HK-2 (cell line): ENCODE measurements around the gene PI4KB.

Source experiments
- DNase-seq: peaks from one replicate; pipeline ENCODE4 v3.0.0-alpha.2; 2018; ENCODE audit not compliant: unreplicated experiment

Gene PI4KB

DNA sequence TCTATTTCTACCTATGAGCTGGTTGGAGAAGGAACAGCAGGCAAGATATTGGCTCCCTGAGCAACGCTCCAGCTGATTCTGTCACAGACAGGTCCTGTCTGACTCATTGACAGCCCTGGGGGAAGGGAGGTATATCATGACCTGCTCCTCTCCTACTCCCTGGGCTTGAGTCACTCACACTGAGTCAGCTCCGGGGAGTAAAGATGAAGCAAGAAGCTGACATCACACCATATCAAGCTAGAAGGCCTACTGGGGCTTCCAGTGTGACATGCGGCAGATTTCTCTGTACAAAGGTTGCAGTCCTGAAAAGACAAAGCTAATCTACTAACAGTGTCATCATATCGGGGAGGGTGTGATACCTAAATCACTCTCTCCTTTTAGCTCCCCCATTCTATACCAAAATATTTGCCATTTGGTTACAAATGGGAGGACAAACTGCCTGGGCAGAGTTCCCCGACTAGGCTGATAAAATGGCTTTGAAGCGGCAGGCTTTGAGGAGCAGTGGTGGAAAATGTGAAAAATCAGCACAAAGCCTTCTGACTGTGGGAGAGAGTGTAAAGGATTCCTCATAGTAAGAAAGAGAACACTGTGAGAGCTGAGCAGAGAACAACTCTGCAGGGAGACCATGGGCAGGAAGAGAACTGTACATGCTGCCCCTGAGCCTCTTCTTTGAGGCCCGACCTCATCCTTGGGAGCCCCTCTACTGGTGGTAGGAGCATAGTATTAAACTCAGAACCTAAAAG is 15.5 kb downstream of the PI4KB start:
- peak; percentile 86 for DNase-seq

DNA sequence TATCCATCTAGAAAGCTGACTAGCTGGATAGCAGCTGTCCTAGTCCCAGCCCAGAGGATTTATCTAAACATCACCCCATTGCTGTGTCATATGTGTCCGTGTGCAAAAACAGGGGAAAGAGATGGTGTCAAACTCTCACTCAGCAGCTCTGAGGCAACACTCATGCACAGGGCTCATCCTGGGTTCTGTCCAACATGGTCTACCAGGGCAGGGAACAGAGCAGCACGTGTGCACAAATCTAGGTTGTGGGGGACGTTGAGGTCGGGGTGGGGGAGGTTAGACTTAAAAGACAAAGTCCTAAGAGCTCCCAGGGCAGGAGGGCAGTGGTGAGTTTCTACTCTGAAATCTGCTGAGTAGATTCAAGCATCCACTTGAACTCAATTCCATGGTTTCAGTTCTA is 16.2 kb downstream of the PI4KB start:
- no peak for DNase-seq

DNA sequence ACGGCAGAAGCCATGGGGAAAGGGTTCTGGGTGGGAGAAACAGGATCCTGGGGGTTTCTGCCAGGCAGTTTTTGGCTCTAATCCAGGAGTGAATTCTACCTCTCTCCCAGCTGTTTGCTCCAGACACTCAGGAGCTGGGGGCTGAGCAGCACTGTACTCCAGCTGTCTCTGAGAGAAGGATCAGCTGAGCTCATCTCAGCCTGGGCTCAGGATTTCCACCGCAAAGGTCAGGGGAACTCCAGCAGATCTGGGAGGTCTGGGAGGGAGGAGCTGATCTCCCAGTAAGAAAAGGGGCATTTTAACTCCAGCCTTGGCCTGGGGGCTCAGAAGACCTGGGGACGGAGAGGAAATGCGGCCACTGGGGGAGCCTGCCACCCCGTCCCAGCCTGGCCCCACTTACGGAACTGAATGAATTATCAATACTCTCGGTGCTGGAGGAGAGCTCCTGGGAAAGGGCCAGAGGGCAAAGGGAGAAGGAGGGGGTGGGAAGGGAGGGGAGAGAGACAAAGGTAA is 17.3 kb downstream of the PI4KB start:
- no peak for DNase-seq

DNA sequence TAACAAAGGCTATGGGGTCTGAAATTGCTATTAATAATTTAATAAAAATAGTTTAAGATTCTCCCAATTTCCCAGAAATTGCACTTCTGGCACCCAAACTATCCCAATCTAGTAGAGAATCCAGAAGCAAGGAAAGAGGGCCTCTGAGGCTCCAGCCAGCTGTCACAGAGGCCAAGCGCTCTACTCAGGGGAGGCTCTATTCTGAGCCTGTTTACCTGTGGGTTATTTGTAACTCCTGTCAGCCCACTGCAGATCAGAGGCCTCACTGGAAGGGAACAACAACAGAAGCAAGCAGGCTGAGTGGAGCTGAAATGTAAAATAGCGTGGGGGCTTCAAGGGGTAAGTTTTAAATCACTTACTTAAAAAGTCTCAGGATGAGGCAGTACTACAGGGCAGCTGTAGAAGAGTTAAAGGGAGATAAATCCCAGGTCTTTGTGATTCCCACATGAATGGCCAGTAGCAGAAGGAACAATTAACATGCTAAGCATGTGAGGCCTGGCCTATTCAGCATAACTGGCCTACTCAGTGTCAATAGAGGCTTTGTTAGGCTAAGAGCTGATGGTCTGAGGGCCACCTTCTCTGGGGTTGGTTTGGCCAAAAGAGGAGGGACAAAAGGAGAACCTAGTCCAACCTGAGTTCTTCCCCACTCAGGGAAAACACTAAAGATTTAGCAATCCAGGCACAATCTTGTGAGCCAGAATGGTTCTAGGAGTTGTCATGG is 32.3 kb downstream of the PI4KB start:
- no peak for DNase-seq

DNA sequence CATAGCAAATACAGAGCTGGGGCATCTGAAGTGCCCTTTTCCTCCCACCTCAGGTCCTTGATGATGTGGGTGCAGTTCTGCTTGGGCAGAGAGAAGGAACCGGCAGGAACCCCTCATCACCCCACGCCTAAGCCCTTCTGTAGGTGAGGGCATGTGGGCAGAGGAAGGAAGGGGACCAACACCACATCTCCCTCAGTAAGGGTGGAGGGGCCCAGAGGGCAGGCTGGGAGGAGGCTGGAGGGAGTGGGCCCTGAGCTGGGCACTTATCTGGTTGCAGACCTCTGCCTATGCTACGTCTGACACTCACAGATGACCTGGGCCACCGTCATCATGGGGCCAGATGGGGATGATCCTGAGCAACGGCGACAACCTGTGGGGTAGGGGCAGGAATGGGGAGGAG is 34.1 kb downstream of the PI4KB start:
- DNase-seq = no peak

DNA sequence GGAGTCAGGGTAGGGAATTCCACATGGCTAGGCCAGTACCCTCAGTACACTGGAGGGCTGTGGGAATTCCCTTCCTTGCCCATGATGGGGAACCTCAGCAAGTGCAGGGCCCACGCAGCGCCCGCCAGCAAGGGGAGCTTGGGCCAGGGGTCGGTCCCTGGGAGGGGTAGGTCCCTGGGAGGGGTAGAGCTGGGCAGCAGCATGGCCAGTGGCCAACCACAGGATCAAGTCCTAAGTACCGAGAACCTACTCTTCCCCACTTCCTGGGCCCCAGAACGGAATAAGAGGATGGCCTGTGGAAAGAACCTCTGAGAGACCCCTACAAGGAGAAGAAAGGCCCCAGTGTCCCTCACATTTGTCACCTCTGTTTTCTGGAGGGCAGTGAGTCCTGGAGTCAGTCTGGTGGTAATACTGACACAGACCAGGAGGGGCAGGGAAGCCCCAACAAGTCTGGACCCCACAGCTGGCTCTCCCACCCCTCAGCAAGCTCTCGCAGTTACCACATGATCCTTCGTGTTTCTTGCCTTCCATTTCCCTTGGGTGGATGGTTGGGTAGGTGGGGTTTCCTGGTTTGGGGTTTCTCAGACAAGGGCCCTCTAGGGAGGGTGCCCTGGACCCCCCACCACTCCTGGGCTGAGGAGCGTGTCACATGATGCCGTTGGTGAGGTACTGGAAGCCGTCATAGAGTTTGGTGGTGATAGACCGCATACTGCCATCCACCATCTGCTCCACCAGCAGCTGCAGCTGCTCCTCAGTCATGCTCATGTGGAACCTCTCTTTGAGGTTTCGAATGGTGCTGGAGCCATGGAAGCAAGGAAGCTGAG is 34.8 kb downstream of the PI4KB start:
- DNase-seq = no peak

DNA sequence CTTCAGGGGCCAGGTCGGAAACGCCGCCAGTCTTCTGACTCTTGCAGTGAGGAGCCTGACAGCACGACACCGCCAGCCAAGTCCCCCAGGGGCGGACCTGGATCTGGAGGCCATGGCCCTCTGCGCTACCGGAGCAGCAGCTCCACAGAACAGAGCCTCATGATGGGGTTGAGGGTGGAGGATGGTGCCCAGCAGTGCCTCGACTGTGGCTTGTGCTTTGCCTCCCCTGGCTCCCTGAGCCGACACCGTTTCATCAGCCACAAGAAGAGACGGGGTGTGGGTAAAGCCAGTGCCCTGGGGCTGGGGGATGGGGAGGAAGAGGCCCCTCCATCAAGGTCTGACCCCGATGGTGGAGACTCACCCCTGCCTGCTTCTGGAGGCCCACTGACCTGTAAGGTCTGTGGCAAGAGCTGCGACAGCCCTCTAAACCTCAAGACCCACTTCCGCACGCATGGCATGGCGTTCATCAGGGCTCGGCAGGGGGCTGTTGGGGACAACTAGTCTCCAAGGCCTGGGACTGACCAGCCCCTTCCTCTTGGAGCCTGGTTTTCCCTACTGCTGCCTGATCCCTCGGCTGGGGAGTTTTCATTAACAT is 36.4 kb downstream of the PI4KB start:
- no peak for DNase-seq

DNA sequence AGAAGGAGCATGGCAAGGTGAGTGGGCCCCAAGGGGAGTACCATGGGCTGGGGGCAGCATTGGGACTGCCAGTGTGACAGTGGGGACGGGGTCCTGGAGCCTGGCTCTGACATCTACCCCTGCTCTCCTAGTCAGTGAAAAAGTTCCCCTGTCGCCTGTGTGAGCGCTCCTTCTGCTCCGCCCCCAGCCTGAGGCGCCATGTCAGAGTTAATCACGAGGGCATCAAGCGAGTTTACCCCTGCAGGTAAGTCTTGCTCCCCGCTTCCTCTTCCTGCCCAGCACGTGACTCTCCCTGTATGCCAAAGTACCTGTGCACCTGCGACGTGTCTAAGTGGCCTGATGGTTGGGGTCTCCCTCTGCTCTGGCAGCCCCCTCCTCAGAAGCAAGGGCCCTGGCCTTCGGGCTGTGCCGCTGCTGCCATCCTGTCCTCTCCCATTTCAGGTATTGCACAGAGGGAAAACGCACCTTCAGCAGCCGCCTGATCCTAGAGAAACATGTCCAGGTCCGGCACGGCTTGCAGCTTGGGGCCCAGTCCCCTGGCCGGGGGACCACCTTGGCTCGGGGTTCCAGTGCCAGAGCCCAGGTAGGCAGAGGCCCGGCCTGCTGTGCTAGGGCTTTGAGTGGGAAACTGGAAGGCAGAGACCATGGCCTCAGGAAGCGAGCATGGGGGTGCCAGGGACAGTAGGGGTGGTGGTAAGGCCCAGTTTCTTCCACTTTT is 37.1 kb downstream of the PI4KB start:
- DNase-seq = no peak

DNA sequence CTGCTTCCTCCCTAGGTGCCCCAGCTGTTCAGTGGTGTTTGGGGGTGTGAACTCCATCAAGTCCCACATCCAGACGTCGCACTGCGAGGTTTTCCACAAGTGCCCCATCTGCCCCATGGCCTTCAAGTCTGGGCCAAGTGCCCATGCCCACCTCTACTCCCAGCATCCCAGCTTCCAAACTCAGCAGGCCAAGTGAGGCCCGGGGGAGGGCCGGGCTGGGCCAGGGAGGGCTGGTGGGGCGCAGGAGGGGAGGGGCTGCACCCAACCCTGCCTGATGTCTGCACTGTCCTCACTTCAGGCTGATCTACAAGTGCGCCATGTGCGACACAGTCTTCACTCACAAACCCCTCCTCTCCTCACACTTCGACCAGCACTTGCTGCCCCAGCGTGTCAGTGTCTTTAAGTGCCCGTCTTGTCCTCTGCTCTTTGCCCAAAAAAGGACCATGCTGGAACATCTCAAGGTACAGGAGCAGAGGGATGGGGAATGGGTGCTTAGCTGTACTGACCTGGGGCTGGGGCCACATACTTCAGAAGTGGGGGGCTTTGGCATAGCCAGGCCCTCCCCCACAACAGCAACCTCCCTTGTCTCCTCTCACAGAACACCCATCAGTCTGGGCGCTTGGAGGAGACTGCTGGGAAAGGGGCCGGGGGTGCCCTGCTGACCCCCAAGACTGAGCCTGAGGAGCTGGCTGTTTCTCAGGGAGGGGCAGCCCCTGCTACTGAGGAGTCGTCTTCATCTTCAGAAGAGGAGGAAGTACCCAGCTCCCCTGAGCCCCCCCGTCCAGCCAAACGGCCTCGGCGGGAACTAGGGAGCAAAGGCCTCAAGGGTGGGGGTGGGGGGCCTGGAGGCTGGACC is 37.9 kb downstream of the PI4KB start:
- DNase-seq = no peak

DNA sequence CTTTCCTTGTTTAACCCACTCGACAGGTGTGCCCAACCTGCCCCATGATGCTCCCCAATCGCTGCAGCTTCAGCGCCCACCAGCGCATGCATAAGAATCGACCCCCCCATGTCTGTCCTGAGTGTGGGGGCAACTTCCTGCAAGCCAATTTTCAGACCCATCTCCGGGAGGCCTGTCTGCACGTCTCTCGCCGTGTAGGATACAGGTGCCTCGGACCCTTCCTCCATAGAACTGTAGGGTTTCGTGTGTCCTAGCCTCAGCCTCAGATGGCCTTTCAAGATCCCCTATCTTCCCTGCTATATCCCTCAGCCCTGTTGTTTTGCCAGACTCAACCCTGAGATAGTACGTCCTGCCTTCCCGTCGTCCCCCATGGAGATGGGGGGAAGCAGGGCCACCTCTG is 38.7 kb downstream of the PI4KB start:
- DNase-seq = no peak

DNA sequence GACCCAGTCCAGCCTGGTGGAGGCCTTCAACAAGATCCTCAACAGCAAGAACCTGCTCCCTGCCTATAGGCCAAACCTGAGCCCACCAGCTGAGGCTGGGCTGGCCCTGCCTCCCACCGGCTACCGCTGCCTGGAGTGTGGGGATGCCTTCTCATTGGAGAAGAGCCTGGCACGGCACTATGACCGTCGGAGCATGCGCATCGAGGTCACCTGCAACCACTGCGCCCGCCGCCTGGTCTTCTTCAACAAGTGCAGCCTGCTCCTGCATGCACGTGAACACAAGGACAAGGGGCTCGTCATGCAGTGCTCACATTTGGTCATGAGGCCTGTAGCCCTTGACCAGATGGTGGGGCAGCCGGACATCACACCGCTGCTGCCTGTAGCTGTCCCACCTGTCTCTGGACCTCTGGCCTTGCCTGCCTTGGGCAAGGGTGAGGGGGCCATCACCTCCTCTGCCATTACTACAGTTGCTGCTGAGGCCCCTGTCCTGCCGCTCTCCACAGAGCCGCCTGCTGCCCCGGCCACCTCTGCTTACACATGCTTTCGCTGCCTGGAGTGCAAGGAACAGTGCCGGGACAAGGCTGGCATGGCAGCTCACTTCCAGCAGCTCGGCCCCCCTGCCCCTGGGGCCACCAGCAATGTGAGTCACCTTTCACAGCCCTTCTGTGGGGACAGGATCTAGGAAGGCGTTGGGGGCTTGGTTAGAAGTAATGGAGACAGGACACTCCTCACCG is 39.3 kb downstream of the PI4KB start:
- no peak for DNase-seq

DNA sequence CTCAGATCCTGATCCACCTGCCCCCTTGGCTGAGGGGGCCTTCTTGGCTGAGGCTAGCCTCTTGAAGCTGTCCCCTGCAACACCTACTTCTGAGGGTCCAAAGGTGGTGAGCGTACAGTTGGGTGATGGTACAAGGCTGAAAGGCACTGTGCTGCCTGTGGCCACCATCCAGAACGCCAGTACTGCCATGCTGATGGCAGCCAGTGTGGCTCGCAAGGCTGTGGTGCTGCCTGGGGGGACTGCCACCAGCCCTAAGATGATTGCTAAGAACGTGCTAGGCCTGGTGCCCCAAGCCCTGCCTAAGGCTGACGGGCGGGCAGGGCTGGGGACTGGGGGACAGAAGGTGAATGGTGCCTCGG is 39.9 kb downstream of the PI4KB start:
- no peak for DNase-seq

DNA sequence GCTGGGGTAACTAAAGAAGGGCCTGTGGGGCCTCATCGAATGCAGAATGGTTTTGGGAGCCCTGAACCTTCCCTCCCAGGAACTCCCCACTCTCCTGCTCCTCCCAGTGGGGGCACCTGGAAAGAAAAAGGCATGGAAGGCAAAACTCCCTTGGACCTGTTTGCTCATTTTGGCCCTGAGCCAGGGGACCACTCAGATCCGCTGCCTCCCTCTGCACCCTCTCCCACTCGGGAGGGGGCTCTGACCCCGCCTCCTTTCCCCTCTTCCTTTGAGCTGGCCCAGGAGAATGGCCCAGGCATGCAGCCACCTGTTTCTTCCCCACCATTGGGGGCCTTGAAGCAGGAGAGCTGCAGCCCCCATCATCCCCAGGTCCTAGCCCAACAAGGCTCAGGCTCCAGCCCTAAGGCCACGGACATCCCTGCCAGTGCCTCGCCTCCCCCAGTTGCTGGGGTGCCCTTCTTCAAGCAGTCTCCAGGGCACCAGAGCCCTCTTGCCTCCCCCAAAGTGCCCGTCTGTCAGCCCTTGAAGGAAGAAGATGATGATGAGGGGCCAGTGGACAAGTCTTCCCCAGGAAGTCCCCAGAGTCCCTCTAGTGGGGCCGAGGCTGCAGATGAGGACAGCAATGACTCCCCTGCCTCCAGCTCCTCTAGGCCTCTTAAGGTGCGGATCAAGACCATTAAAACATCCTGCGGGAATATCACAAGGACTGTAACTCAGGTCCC is 40.4 kb downstream of the PI4KB start:
- DNase-seq = no peak

DNA sequence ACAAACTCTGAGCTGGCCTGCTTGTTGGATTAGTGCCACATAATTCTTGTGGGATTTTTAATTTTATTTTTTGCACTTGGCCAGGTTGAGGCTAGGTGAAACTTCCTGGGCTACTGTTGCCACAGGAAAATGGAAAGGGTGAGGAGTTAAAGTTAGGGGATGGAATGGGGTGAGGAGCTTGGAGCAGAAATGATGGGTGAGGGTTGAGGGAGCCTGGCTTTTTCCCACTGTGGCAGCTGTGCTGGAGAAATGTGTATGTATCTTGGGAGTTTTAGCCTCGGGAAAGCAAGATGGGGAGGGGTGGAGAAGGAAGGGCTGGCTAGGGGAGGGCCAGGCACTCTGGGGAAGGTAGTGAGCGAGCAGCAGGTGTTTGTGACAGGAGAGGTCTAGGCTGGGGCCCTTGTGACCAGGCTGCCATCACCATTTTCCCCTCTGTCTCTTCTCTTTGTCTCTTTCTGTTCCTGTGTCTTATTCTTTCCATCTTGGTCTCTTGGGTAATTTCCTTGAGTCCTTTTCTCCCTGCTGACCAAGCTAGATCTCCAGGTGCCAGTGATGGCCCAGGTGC is 43.1 kb downstream of the PI4KB start:
- no peak for DNase-seq

DNA sequence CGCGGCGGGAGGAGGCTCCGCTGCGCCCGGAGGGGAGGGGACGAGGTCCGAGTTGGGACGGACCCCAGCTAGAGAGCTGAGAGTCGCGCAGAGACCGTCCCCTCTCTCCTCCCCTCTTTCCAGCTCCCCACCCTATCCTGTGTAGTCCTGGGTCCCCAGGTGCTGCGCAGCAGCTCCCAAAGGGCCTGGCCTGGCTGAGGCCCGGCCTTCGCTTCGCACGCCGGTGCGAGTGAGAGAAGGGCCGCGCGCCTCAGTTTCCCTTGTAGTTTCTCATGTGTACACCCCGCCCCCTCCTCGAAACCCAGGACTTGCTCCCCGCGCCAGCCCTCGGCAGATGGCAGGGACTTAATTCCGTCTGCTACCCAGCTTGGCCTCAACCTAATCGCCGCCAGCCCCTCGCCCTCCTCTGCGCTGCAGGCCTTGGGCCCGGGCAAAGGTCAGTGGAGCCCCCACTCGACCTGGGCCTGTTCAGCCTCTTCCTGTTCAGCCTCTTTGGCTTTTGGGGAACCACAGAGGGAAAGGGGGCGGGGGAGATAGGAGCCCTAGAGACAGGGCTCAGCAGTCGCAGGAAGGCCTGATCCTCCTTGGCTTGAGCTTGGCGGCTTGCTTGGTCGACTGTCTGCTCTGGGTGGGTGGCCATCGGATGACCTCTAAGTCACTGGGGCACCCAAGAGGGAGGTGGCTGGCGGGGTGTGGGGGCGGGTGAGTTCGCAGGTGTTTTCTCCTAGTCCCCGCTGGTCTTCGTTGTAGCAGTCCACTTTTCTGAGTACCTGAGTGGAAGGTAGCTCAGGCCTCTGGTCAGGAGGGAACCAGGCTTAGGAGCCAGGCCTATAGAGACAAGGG is 44.1 kb downstream of the PI4KB start:
- peak; percentile 50 for DNase-seq

DNA sequence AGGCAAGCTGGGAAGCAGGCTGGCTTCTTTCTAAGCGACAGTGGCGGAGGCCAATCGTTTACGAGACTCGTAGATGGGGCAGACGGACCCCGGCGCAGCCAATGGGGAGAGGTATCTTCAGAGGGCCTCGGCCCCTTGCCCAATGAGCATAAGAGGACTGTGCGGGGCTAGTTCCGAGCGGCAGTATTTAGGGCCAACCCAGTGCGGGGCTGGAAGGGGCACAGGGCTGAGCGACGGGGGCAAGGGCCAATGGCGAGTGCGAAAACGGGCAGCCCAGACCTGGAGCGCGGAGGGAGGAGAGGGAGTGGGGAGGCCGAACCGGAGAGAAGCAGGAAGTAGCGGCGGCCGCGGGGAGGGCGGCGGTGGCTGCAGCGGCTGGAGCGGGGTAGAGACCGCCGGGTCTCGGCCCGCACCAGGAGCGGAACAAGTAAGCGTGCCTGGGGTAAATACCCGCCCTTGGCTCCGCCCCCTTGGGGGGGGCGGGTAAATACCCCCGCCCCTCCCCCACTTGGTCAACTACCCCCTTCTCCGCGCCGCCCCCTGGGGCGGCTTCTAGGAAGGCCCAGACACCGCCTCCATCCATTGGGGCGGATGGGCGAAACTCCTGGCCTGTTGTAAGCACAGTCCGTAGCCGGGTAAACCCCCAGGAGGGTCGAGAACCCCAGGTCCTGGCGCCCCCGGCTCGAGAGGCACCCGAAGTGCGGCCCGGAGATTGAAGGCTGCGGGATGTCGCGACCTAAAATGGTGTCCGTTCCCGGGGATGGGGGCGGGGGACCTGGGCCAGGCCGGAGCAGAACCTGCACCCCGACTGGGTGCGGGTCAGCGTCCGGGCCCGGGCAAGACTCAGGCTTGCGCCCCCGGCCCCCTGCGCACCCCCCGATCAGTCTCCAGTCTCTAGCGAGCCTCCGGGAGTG is 45.0 kb downstream of the PI4KB start, which contains the start of gene ZNF687:
ZNF687 (plus strand) TSS at position 331 of the 914 bp plus-strand sequence. CDS start 3,993 bp downstream, outside the sequence.
- peak; percentile 100 for DNase-seq
